Chondrocyte (in vitro differentiated cells): ENCODE results near the gene ELAPOR2. TPM values are rescaled to one million over a fixed set of nuclear protein-coding genes. Genes with fewer than 3 reads are reported as not detected.

Experiments
- DNase-seq: peaks from one replicate; pipeline ENCODE4 v3.0.0; 2021; ENCODE audit warnings: mixed read lengths, low spot score
- H3K27ac Mint-ChIP-seq: one replicate; pipeline ENCODE4 v1.8.0; 2021; ENCODE audit warnings: mild to moderate bottlenecking, moderate library complexity, mixed read lengths; ENCODE audit not compliant: unreplicated experiment
- H3K27me3 Mint-ChIP-seq: 2 replicates; pipeline ENCODE4 v1.8.0; 2021; ENCODE audit warnings: low read depth, mixed read lengths
- H3K36me3 Mint-ChIP-seq: 2 replicates; pipeline ENCODE4 v1.8.0; 2021; ENCODE audit warnings: low read depth, mixed read lengths
- H3K4me1 Mint-ChIP-seq: 2 replicates; pipeline ENCODE4 v1.8.0; 2021; ENCODE audit warnings: low read depth, mild to moderate bottlenecking, mixed read lengths
- H3K4me3 Mint-ChIP-seq: one replicate; pipeline ENCODE4 v1.8.0; 2021; ENCODE audit warnings: mild to moderate bottlenecking, moderate library complexity, mixed read lengths; ENCODE audit not compliant: unreplicated experiment
- H3K9me3 Mint-ChIP-seq: 2 replicates; pipeline ENCODE4 v1.8.0; 2021; ENCODE audit warnings: low read depth, mixed read lengths
- CTCF ChIP-seq: fragments of 200-600 bp; sonication (generic); IDR thresholded peaks from 2 replicates; pipeline ENCODE4 v1.5.0; 2021; ENCODE audit warnings: antibody characterized with exemption, mild to moderate bottlenecking, moderate library complexity
- total RNA-seq: library from RNA; stranded (reverse); gene quantifications from 3 replicates; pipeline ENCODE4 v1.2.1, GENCODE V29; 2021

ELAPOR2 gene
- total RNA-seq, 1 donor from 2014 or later, result 16.9 TPM

- H3K27me3 Mint-ChIP-seq, result peaks cover 45% of the 10 kb centered on the region
- no peaks in the 10 kb centered on the region for H3K4me1 Mint-ChIP-seq
- no peaks in the 10 kb centered on the region for H3K36me3 Mint-ChIP-seq
- H3K27ac Mint-ChIP-seq, result no peak overlapping the region
- H3K4me3 Mint-ChIP-seq, result no peak overlapping the region
- no peaks in the 10 kb centered on the region for H3K9me3 Mint-ChIP-seq
- no peak for DNase-seq
- TF ChIP-seq CTCF, result no peak
These were observed 16.4 kb upstream of the ELAPOR2 start for GRCh38 chr7:87075671-87076404.

GRCh38 chr7:87067788-87068187, 8.3 kb upstream of the ELAPOR2 start:
- peaks cover 2% of the 10 kb centered on the region for H3K36me3 Mint-ChIP-seq
- H3K27ac Mint-ChIP-seq, result no peak overlapping the region
- TF ChIP-seq CTCF, result no peak
- H3K4me3 Mint-ChIP-seq, result no peak overlapping the region
- no peaks in the 10 kb centered on the region for H3K4me1 Mint-ChIP-seq
- H3K9me3 Mint-ChIP-seq, result no peaks in the 10 kb centered on the region
- no peak for DNase-seq
- peaks cover 44% of the 10 kb centered on the region for H3K27me3 Mint-ChIP-seq

- H3K27ac Mint-ChIP-seq, result no peak overlapping the region
- peak overlapping the region; percentile 70 for H3K4me3 Mint-ChIP-seq
- peaks cover 11% of the 10 kb centered on the region for H3K4me1 Mint-ChIP-seq
- no peak for TF ChIP-seq CTCF
- H3K27me3 Mint-ChIP-seq, result no peaks in the 10 kb centered on the region
- no peaks in the 10 kb centered on the region for H3K36me3 Mint-ChIP-seq
- no peak for DNase-seq
- H3K9me3 Mint-ChIP-seq, result no peaks in the 10 kb centered on the region
These were observed 759 bp upstream of the ELAPOR2 start for GRCh38 chr7:87060288-87060537.

- H3K27ac Mint-ChIP-seq, result no peak overlapping the region
- no peaks in the 10 kb centered on the region for H3K36me3 Mint-ChIP-seq
- no peaks in the 10 kb centered on the region for H3K9me3 Mint-ChIP-seq
- DNase-seq, result peak; percentile 69
- H3K4me3 Mint-ChIP-seq, result peak overlapping the region; percentile 76
- H3K27me3 Mint-ChIP-seq, result no peaks in the 10 kb centered on the region
- H3K4me1 Mint-ChIP-seq, result peaks cover 11% of the 10 kb centered on the region
- TF ChIP-seq CTCF, result no peak
These were observed 520 bp downstream of the ELAPOR2 start for GRCh38 chr7:87058744-87059524.

- TF ChIP-seq CTCF, result no peak
- Mint-ChIP-seq H3K27ac (no peak overlapping the region), H3K9me3 (no peaks in the 10 kb centered on the region), H3K27me3 (no peaks in the 10 kb centered on the region), H3K4me1 (peaks cover 11% of the 10 kb centered on the region), H3K4me3 (no peak overlapping the region), H3K36me3 (no peaks in the 10 kb centered on the region)
- DNase-seq, result no peak
These were observed 2.2 kb downstream of the ELAPOR2 start for GRCh38 chr7:87057210-87057609.
